Ovary (tissue), 9 donors: ENCODE data around the gene PLCB3. TPM values are rescaled to one million over a fixed set of nuclear protein-coding genes. Genes with fewer than 3 reads are reported as not detected.

Experiments used
- DNase-seq, 5 donors: peaks; one replicate each; pipeline ENCODE4 v3.0.0-alpha.2; 2019 to 2020
- H3K27ac ChIP-seq, 2 donors: fragments of 200-600 bp; one replicate each; pipeline versions ENCODE4 v1.5.1 to v1.8.0; 2019 to 2022
- H3K27me3 ChIP-seq: fragments of 200-600 bp; one replicate; pipeline ENCODE4 v1.8.0; 2022
- H3K36me3 ChIP-seq: fragments of 200-600 bp; sonication (generic); one replicate; pipeline ENCODE4 v1.5.1; 2019
- H3K4me1 ChIP-seq: one replicate; pipeline ENCODE4 v1.8.1; 2013; ENCODE audit warnings: mild to moderate bottlenecking, moderate library complexity; ENCODE audit not compliant: insufficient read depth
- H3K4me3 ChIP-seq: fragments of 200-600 bp; sonication (generic); one replicate; pipeline ENCODE4 v1.5.1; 2017
- H3K9me3 ChIP-seq, 2 donors: fragments of 200-600 bp in 1 of 2; sonication (generic) in 1 of 2; one replicate each; pipeline versions ENCODE4 v1.5.1 to v1.8.1; 2013 to 2019; ENCODE audit warnings: mild to moderate bottlenecking in 1 of 2, moderate library complexity in 1 of 2
- CTCF ChIP-seq, 3 donors: fragments of 450-650 bp in 2 of 3; fragments of 200-600 bp in 1 of 3; IDR thresholded peaks; one replicate each; pipeline versions ENCODE4 v1.5.1 to v1.8.0; 2016 to 2022; ENCODE audit warnings: antibody characterized with exemption in 3 of 3, mild to moderate bottlenecking in 1 of 3
- EP300 ChIP-seq: sonication (generic); formaldehyde crosslinking; IDR thresholded peaks from one replicate; pipeline ENCODE4 v1.6.1; 2017; ENCODE audit warnings: antibody characterized with exemption
- POLR2A ChIP-seq: fragments of 450-650 bp; IDR thresholded peaks from one replicate; pipeline ENCODE4 v1.6.1; 2017; ENCODE audit warnings: antibody characterized with exemption, mild to moderate bottlenecking, moderate library complexity
- WGBS, 3 donors: extraction: QIAGEN DNeasy Blood & Tissue Kit in 1 of 3; methylation state at CpG; one replicate each; pipeline versions ENCODE4 v1.1.5 to v1.1.7; 2013 to 2017; 5-methylcytosine and 5-hydroxymethylcytosine counted together
- intact Hi-C, 4 donors: fragments of 100-400 bp; cut with DNase I; formaldehyde crosslinking; loops; one replicate each; pipeline versions ENCODE4 v1.11.0 to v1.15.1; 2022 to 2023
- polyA plus RNA-seq, 2 donors: library from polyadenylated mRNA; stranded (reverse); fragments of 200-250 nt in 1 of 2; fragments of 350-450 nt in 1 of 2; fragmentation: Illumina TruSeq in 1 of 2; extraction: RNeasy Lipid Tissue Mini Kit (QIAGEN cat#74804) in 1 of 2; gene quantifications; one replicate each; pipeline ENCODE4 v1.2.3, GENCODE V29; 2013 to 2014
- total RNA-seq, 7 donors: library from RNA; depleted of rRNA in 2 of 7; stranded (reverse); fragments of >200 nt in 2 of 7; fragmentation: NEBNext Ultra II Directional in 3 of 7; extraction: Animal tissue kit (Norgen Biotek cat#: 25700) in 3 of 7; gene quantifications; one replicate each; pipeline versions ENCODE4 v1.1.0 to v1.2.4, GENCODE V29; 2016 to 2023
- donor health status: DM: no; HTN: no; CAD: no; lungs with moderate emphysema.
- donor health status: DM: no; HTN: no; CAD: no.
- donor health status: Bipolar disorder and iron deficiency.
- donor health status: DM: yes; HTN: yes; CAD: no.
- donor health status: DM: no; HTN: no; CAD: no.
- donor health status: DM: yes; HTN: yes; CAD: no.

PLCB3 gene
- total and polyA plus RNA-seq, 9 donors = 5.3 to 44.8 (median 29.1) TPM

- peak overlapping the region in 1 of 2 donors; percentile 41 for H3K27ac ChIP-seq
- no peaks in the 10 kb centered on the region for H3K27me3 ChIP-seq
- H3K4me1 ChIP-seq = peaks cover 10% of the 10 kb centered on the region
- no peaks in the 10 kb centered on the region for H3K9me3 ChIP-seq
- TF ChIP-seq EP300 = no peak
- TF ChIP-seq CTCF (IDR thresholded peaks at IDR 0.05) = no peak
- no peak for TF ChIP-seq POLR2A
- no peak overlapping the region for H3K4me3 ChIP-seq
- WGBS, 3 donors = 26 to 50% (median 31%) methylated on average over 16 of the region's 16 CpGs
- intact Hi-C loops = loop anchor here in 3 of 4 donors (5.0 to 10.0 kb wide), 3 partner anchors 48 to 98 kb away; partner anchors contain the start of genes CATSPERZ (in 1 of the 3) and PLCB3 (in 1 of the 3)
- peak in 1 of 5 donors; percentile 36 for DNase-seq
- no peaks in the 10 kb centered on the region for H3K36me3 ChIP-seq
Measured at GRCh38 chr11:64204080-64204440, 47.3 kb upstream of the PLCB3 start.

- peak; percentile 91 to 94 (median 93) for DNase-seq
Measured at GRCh38 chr11:64204464-64204989, 46.8 kb upstream of the PLCB3 start.

DNA sequence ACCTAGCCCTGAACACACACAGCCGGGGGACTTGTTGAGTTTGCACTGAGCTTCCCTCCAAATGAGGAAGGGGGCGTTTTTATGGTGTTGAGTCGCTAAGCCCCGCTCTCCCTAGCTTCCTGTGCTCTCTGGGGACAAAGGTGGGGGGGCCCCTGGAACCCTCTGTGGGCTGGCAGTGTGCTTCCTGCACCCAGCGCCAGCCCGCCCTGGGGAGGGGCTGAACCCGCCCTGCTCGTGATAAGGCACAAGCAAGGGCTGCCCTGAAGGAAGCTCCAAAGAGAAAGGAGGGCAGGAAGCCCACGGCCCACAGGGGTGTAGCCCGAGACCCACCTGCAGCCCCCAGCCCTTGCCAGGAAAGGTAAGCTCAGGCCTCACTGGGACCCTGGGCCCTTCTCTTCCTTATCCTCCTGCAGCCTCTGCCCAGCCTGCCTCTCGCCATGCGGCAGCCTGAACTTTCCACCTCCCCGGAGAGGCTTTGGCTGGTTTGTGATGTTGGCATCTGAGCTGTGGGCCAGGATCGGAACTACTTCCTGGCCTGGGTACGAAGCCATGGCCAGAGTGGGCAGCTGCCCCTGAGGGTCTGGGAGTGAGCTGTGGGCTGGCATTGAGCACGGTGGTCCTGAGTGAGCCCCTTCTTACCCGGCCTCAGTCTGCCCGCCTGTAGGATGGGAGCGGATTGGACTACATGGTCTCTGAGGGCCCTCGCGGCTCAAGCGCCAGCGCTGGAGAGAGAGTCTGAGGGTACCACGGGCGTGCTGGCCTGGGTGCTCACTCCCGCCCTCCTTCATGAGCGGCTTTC is 44.7 kb upstream of the PLCB3 start, which contains the start of gene FERMT3:
FERMT3 (plus strand) TSS at position 265 of the 799 bp plus-strand sequence. CDS start 644 bp downstream, outside the sequence.
- peaks cover 10% of the 10 kb centered on the region for H3K4me1 ChIP-seq
- no peak within 1 kb of the TSS for H3K27ac ChIP-seq
- WGBS, 3 donors = 79 to 91% (median 80%) methylated on average over 25 to 27 of the region's 27 CpGs
- peak within 1 kb of the TSS; percentile 13 for H3K4me3 ChIP-seq
- TF ChIP-seq EP300 = no peak
- no peak for TF ChIP-seq CTCF (IDR thresholded peaks at IDR 0.05)
- no peak for TF ChIP-seq POLR2A
- H3K9me3 ChIP-seq = no peaks in the 10 kb centered on the region
- intact Hi-C loops = loop anchor here in 2 of 4 donors (10.0 kb wide), 1 partner anchor 58 kb away; no protein-coding TSS in a partner anchor
- DNase-seq = peak in 1 of 5 donors; percentile 54
- H3K27me3 ChIP-seq = no peaks in the 10 kb centered on the region
- H3K36me3 ChIP-seq = no peaks in the 10 kb centered on the region

More at GRCh38 chr11:64204464-64204989, 46.8 kb upstream of the PLCB3 start:
- Histone ChIP-seq H3K9me3 (no peaks in the 10 kb centered on the region), H3K4me1 (peaks cover 10% of the 10 kb centered on the region), H3K27me3 (no peaks in the 10 kb centered on the region), H3K27ac (peak overlapping the region in 1 of 2 donors; percentile 41), H3K36me3 (no peaks in the 10 kb centered on the region), H3K4me3 (no peak overlapping the region)
- WGBS, 3 donors = 7 to 10% (median 9%) methylated on average over 7 of the region's 7 CpGs
- TF ChIP-seq EP300 = no peak
- TF ChIP-seq CTCF (IDR thresholded peaks at IDR 0.05) = peak; percentile 58 to 77 (median 65)
- intact Hi-C loops = loop anchor here in 3 of 4 donors (5.0 to 10.0 kb wide), 3 partner anchors 48 to 98 kb away; partner anchors contain the start of genes CATSPERZ (in 1 of the 3) and PLCB3 (in 1 of the 3)

- Histone ChIP-seq H3K4me1 (peaks cover 10% of the 10 kb centered on the region), H3K27ac (peak overlapping the region in 1 of 2 donors; percentile 16)
- DNase-seq = peak in 4 of 5 donors; percentile 48 to 60 (median 52)
Measured at GRCh38 chr11:64207256-64208085, 43.9 kb upstream of the PLCB3 start.

More at GRCh38 chr11:64207256-64208085, 43.9 kb upstream of the PLCB3 start:
- intact Hi-C loops = loop anchor here in 2 of 4 donors (10.0 kb wide), 1 partner anchor 57 kb away; no protein-coding TSS in a partner anchor
- H3K27me3 ChIP-seq = no peaks in the 10 kb centered on the region
- H3K36me3 ChIP-seq = no peaks in the 10 kb centered on the region
- WGBS, 3 donors = 17 to 37% (median 25%) methylated on average over 29 to 30 of the region's 30 CpGs
- TF ChIP-seq CTCF (IDR thresholded peaks at IDR 0.05) = no peak
- TF ChIP-seq EP300 = no peak
- TF ChIP-seq POLR2A = no peak
- H3K4me3 ChIP-seq = peak overlapping the region; percentile 13
- no peaks in the 10 kb centered on the region for H3K9me3 ChIP-seq
